ENCODE measurements around the gene GRN. TPM values are rescaled to one million over a fixed set of nuclear protein-coding genes. Genes with fewer than 3 reads are reported as not detected.

The GRN gene
- total and polyA plus RNA-seq, 2 of the 13 experiments (the other 11 are each of a cell fraction or from before 2014, with no cell fraction given), result 86.6 to 143 TPM

DNA sequence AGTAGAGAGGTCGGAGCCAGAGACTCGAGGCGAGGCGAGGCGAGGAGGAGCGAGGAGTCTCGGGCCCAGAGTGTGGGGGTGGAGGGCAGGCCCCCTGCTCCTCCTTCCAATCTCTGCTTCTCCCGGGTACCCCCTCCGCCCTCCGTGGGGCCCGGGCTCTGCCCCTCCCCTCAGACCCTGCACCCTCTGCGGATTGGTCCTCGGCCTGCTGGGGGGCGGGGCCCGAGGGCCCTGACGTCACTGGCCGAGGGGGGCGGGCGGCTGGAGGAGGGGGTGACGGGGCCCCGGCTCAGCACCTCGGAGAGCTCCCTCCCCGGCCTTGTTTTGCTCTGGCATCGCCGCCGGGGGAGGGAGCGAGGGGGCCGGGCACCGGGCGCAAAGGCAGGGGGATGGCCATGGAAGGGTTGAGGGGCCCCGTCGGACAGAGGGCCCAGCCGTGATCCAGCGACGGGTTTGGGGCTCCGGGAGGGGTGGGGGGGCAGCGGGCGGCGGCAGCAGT lies 36.7 kb upstream of the GRN start, which contains the start of gene RUNDC3A (continued):
- TF ChIP-seq, protein P1, sequence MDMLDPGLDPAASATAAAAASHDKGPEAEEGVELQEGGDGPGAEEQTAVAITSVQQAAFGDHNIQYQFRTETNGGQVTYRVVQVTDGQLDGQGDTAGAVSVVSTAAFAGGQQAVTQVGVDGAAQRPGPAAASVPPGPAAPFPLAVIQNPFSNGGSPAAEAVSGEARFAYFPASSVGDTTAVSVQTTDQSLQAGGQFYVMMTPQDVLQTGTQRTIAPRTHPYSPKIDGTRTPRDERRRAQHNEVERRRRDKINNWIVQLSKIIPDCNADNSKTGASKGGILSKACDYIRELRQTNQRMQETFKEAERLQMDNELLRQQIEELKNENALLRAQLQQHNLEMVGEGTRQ (IDR thresholded peaks at IDR 0.05; ENCODE audit: low read depth, low read length), result no peak
- TF ChIP-seq, protein P1 (CRISPR knock-in tag; IDR thresholded peaks at IDR 0.05; ENCODE audit: borderline replicate concordance), result no peak
- peak; percentile 80; the same call in 1 of the 2 replicates for TF ChIP-seq ZFP36L2 (CRISPR knock-in tag; IDR thresholded peaks at IDR 0.05)
- peak; percentile 64; the same call in 1 of the 2 replicates for TF ChIP-seq GATAD1 (CRISPR knock-in tag; IDR thresholded peaks at IDR 0.05)
- TF ChIP-seq ZNF546 (CRISPR knock-in tag; conservative IDR thresholded peaks at IDR 0.05), result no peak; the same call in 1 of the 2 replicates
- TF ChIP-seq JDP2 (CRISPR knock-in tag; IDR thresholded peaks at IDR 0.05; ENCODE audit: borderline replicate concordance), result peak; percentile 47; the same call in 1 of the 2 replicates
- TF ChIP-seq ZNF678 (CRISPR knock-in tag; IDR thresholded peaks at IDR 0.05), result no peak
- TF ChIP-seq, protein P2, sequence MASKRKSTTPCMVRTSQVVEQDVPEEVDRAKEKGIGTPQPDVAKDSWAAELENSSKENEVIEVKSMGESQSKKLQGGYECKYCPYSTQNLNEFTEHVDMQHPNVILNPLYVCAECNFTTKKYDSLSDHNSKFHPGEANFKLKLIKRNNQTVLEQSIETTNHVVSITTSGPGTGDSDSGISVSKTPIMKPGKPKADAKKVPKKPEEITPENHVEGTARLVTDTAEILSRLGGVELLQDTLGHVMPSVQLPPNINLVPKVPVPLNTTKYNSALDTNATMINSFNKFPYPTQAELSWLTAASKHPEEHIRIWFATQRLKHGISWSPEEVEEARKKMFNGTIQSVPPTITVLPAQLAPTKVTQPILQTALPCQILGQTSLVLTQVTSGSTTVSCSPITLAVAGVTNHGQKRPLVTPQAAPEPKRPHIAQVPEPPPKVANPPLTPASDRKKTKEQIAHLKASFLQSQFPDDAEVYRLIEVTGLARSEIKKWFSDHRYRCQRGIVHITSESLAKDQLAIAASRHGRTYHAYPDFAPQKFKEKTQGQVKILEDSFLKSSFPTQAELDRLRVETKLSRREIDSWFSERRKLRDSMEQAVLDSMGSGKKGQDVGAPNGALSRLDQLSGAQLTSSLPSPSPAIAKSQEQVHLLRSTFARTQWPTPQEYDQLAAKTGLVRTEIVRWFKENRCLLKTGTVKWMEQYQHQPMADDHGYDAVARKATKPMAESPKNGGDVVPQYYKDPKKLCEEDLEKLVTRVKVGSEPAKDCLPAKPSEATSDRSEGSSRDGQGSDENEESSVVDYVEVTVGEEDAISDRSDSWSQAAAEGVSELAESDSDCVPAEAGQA (IDR thresholded peaks at IDR 0.05; ENCODE audit: low read depth), result no peak
- TF ChIP-seq, protein P2 (CRISPR knock-in tag; IDR thresholded peaks at IDR 0.05; ENCODE audit: borderline replicate concordance), result peak; percentile 88
- peak; percentile 85; the same call in 1 of the 2 replicates for TF ChIP-seq HES4 (CRISPR knock-in tag; IDR thresholded peaks at IDR 0.05; ENCODE audit: borderline replicate concordance)
- TF ChIP-seq ARNTL (CRISPR knock-in tag; IDR thresholded peaks at IDR 0.05), result 0 out of 2 replicates have a peak, but pooled peaks have one; percentile 33
- peak; percentile 70 for TF ChIP-seq RARA (CRISPR knock-in tag; IDR thresholded peaks at IDR 0.05)
- TF ChIP-seq, protein P3, sequence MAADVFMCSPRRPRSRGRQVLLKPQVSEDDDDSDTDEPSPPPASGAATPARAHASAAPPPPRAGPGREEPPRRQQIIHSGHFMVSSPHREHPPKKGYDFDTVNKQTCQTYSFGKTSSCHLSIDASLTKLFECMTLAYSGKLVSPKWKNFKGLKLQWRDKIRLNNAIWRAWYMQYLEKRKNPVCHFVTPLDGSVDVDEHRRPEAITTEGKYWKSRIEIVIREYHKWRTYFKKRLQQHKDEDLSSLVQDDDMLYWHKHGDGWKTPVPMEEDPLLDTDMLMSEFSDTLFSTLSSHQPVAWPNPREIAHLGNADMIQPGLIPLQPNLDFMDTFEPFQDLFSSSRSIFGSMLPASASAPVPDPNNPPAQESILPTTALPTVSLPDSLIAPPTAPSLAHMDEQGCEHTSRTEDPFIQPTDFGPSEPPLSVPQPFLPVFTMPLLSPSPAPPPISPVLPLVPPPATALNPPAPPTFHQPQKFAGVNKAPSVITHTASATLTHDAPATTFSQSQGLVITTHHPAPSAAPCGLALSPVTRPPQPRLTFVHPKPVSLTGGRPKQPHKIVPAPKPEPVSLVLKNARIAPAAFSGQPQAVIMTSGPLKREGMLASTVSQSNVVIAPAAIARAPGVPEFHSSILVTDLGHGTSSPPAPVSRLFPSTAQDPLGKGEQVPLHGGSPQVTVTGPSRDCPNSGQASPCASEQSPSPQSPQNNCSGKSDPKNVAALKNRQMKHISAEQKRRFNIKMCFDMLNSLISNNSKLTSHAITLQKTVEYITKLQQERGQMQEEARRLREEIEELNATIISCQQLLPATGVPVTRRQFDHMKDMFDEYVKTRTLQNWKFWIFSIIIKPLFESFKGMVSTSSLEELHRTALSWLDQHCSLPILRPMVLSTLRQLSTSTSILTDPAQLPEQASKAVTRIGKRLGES (CRISPR knock-in tag; IDR thresholded peaks at IDR 0.05; ENCODE audit: borderline replicate concordance), result peak; percentile 81; the same call in 1 of the 2 replicates
- no peak for TF ChIP-seq ZNF30 (CRISPR knock-in tag; IDR thresholded peaks at IDR 0.05)
- TF ChIP-seq, protein P4, sequence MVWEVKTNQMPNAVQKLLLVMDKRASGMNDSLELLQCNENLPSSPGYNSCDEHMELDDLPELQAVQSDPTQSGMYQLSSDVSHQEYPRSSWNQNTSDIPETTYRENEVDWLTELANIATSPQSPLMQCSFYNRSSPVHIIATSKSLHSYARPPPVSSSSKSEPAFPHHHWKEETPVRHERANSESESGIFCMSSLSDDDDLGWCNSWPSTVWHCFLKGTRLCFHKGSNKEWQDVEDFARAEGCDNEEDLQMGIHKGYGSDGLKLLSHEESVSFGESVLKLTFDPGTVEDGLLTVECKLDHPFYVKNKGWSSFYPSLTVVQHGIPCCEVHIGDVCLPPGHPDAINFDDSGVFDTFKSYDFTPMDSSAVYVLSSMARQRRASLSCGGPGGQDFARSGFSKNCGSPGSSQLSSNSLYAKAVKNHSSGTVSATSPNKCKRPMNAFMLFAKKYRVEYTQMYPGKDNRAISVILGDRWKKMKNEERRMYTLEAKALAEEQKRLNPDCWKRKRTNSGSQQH (CRISPR knock-in tag; IDR thresholded peaks at IDR 0.05; ENCODE audit: low read depth), result peak; percentile 89; the same call in 1 of the 2 replicates
